ENCODE results near the gene CFAP65.

The CFAP65 gene

GRCh38 chr2:218991674-218992168 lies 49.6 kb downstream of the CFAP65 start:
- DNase-seq (ENCODE audit: low read depth, low spot score): no peak

- no peak for DNase-seq (ENCODE audit: low read depth, low spot score)
These were observed 50.7 kb downstream of the CFAP65 start for GRCh38 chr2:218990612-218991011.

- no peak for DNase-seq (ENCODE audit: low read depth, low spot score)
These were observed 51.3 kb downstream of the CFAP65 start for GRCh38 chr2:218990052-218990451.

GRCh38 chr2:218988650-218989049 lies 52.7 kb downstream of the CFAP65 start:
- DNase-seq (ENCODE audit: low read depth, low spot score): no peak

GRCh38 chr2:218988164-218988563 lies 53.2 kb downstream of the CFAP65 start:
- no peak for DNase-seq (ENCODE audit: low read depth, low spot score)

GRCh38 chr2:218986148-218986761 lies 55.1 kb downstream of the CFAP65 start:
- no peak for DNase-seq (ENCODE audit: low read depth, low spot score)

- DNase-seq (ENCODE audit: low read depth, low spot score): no peak
These were observed 55.8 kb downstream of the CFAP65 start for GRCh38 chr2:218985325-218986091.

- DNase-seq (ENCODE audit: low read depth, low spot score): no peak
These were observed 56.3 kb downstream of the CFAP65 start, which contains the start of gene FEV for GRCh38 chr2:218985021-218985324. Gene FEV (minus strand): TSS chr2:218985184. CDS start chr2:218985075, 109 bp downstream.

GRCh38 chr2:218984239-218985020 lies 56.9 kb downstream of the CFAP65 start:
- DNase-seq (ENCODE audit: low read depth, low spot score): no peak

- DNase-seq (ENCODE audit: low read depth, low spot score): no peak
These were observed 57.4 kb downstream of the CFAP65 start for GRCh38 chr2:218983934-218984238.

- DNase-seq (ENCODE audit: low read depth, low spot score): no peak
These were observed 57.9 kb downstream of the CFAP65 start for GRCh38 chr2:218983263-218983933.

GRCh38 chr2:218982586-218983262 lies 58.6 kb downstream of the CFAP65 start:
- DNase-seq (ENCODE audit: low read depth, low spot score): no peak

- no peak for DNase-seq (ENCODE audit: low read depth, low spot score)
These were observed 59.3 kb downstream of the CFAP65 start for GRCh38 chr2:218981881-218982585.

GRCh38 chr2:218981390-218981880 lies 59.9 kb downstream of the CFAP65 start:
- no peak for DNase-seq (ENCODE audit: low read depth, low spot score)

GRCh38 chr2:218980735-218981389 lies 60.5 kb downstream of the CFAP65 start:
- no peak for DNase-seq (ENCODE audit: low read depth, low spot score)

- peak; percentile 74 for DNase-seq (ENCODE audit: low read depth, low spot score)
These were observed 61.2 kb downstream of the CFAP65 start for GRCh38 chr2:218979846-218980734.

GRCh38 chr2:218975060-218975777 lies 66.1 kb downstream of the CFAP65 start:
- no peak for DNase-seq (ENCODE audit: low read depth, low spot score)

GRCh38 chr2:218970894-218971293 lies 70.4 kb downstream of the CFAP65 start:
- no peak for DNase-seq (ENCODE audit: low read depth, low spot score)
